ENCODE data around the gene BCL3.

Gene BCL3

DNA sequence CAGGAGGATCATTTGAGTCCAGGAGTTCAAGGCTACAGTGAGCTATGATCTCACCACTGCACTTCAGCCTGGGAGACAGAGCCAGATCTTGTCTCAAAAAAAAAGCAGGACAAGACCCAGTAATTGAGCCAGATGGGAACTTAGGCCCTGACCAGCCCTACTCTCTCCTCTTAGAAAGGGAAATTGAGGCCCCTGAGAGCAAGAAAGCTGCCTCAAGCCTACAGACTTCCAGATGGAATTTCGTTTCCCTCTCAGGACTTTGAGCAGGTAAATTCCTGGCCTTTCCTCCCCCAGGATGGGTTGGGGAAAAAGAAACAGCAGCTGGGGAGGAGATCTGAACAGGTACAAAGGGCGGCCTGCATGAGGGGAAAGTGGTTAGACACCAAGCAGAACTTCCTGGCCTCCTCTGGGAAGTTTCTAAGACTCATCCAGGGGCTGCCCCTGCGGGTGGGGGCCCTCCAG, 3.6 kb upstream of the BCL3 start:
- no peak for DNase-seq

DNA sequence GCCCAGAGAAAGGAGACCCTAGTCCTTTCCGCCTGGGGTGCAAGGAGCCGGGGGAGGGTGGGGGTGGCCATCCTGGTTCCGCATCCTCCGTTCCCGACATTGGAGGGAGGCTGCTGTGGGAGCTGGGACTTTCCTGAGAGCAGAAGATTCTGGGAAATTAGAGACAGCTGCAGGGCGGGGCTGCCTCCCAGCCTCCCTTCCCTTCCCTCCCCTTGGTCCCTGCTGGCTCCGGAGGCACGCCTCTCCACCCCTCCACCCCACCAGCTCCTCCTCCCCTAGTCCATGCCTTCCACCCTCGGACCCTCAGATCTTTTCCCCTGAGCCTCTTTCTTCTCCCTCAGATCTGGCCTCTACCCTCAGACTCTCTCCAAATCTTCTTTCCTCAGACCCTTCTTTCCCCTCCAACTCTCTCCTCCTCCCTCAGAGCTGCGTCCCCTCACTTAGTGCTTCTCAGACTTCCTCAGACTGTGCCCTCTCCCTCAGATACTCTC, 3.1 kb upstream of the BCL3 start:
- DNase-seq = no peak

DNA sequence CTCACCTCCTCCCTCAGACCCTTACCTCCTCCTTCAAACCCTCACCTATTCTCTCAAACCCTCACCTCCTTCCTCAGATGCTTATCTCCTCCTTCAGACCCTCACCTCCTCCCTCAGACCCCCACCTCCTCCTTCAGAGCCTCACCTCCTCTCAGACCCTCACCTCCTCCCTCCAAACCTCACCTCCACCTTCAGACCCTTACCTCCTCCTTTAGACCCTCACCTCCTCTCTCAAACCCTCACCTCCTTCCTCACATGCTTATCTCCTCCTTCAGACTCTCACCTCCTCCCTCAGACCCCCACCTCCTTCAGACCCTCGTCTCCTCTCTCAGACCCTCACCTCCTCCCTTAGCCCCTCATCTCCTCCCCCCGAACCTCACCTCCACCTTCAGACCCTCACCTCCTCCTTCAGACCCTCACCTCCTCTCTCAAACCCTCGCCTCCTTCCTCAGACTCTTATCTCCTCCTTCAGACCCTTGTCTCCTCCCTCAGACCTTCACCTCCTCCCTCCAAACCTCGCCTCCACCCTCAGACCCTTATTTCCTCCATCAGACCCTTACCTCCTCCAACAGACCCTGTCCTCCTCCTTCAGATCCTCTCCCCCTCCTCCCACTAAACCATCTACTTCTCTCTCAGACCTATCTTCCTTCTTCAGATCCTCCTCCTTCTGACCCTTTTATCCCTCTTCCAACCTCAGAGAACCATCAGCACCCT, 2.5 kb upstream of the BCL3 start:
- DNase-seq = no peak

DNA sequence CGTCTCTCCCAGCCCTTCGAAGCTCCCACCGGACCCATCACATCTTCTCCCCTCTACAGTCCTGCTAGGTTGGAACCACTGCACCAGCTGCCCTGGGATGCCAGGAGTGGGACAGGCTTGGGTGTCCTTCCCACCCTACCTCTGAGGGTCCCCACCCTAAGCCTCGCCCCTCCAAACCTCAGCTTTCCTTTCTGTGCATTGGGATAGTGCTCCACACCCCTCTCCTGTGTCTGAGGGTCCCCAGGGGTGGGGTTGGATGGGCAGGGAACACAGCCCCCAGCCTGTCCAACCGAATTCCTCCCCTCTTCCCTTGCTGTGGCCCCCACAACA, 1.9 kb upstream of the BCL3 start:
- DNase-seq = no peak

DNA sequence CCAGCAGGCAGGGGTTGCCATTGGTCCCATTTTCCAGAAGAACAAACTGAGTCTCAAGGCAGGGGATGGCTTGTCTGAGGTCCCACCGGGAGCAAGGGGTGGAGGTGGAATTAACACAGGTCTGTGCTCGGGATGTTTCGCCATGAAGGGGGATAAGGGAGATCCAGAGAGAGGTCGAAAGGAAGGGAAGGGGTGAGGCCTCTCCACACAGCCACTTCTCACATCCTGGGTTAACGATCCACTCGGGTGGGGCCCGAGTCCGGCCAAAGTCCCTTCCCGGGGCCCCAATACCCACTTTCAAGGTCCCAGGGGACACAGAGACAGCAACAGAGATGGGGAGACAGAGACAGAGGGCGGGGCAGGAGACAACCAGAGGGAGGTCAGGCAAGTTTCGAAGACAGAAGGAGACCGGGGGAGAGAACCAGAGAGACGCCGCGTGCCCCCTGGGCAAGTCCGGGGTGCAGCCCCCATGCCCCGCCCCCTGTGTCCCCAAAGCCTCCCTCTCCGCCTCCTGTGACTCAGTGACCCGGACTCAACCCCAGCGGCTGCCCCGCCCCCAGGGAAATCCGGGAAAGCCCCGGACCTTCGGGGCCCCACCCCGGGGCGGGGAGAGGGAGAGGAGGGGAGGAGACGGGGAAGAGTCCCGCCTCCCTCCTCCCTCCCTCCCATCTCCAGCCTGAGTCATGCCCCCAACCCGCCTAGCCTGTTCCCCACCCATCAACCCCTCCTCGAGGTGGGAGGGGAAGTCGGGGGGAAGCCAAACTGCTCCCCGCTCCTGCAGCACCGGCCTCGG, 1.4 kb upstream of the BCL3 start:
- peak; percentile 95 to 96 for DNase-seq

DNA sequence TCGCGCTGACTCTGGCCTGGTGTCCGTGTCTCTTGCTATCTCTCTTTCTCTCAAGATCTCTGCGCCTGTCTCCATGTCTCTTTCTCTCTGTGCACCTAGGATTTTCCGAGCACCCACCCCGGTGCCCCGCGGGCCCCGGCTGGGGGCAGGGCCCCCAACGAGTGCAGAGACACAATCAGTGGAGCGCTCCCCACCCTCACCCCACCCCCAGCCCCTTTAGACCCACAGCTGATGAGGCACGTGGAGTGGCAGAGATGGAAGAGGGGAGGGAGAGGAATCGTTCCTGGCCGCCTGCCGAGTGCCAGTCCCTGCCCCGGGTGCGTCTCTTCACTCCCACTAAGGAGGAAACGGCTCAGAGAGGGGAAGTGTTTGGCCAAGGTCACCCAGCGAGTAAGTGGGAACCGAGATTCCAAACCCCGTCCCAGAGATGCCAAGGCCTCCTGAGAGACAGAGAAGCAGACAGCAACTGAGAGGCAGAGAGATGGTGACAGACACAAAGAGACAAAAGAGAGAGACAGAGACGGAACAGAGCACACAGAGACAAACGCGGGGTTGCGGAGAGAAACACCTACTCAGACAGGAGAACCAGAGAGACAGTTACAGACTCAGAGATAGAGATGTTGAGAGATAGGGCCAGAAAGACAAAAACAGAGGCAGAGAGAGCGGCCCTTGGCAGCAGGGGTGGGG, 626 bp upstream of the BCL3 start:
- DNase-seq = peak in 1 of 2 experiments; percentile 24

- no peak for DNase-seq
Measured at GRCh38 chr19:44749292-44749691, 784 bp downstream of the BCL3 start.

- no peak for DNase-seq
Measured at GRCh38 chr19:44749994-44750393, 1.5 kb downstream of the BCL3 start.

GRCh38 chr19:44752123-44752815, 3.8 kb downstream of the BCL3 start:
- no peak for DNase-seq

GRCh38 chr19:44752816-44753625, 4.5 kb downstream of the BCL3 start:
- DNase-seq = peak; percentile 85 to 94

DNA sequence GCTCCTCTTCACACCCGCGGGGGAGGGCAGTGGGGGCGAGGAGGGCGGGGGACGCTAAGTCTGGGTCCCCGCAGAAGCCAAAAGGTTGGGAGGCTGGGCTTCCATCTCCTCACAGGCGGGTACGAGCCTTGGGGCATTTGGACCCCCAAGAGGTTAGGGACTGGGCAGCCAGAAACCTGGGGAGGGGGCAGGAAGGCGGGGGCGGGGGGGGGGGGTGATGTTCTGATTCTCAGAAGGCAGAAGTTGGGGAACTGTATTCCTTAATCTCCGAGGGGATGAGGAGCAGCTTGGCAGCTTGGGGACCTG, 5.1 kb downstream of the BCL3 start:
- no peak for DNase-seq

DNA sequence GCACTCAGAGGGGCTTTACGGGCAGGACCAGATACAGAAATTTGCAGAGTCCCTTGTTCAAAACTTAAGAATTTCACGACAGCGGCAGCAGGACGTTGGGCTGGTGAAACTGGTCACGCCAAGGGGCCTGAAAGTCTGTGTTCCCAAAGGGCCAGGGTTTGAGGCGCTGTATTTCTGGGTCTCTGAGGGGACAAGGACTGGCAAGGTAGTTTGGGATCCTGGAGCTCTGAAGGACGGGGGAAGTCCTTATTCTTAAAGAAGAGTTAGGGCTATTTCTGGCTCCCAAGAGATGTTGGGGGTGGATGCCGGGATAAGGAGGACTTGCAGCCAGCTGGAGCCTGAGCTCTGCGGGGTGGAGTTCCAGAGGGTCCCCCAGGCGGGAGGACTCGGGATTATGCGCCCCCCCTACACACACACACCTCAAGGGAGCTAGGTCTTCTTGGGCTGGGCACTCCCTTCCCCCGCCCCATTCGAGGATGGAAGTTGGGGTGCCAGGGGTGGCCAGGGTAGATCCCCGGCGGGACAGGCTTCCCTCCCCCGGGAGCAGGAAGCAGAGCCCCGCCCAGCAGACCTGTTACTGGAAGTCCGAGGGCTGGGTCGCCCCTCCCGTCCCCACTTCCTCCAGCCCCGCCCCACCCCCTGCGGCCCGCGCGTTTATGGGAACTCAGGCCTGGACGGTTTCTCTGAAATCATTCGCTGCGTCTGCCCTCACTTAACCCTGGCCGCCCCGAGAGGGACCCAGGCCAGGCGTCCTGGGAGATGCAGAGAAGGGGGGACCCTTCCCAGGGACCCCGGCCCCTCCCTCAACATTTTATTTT, 5.6 kb downstream of the BCL3 start:
- peak; percentile 74 to 76 for DNase-seq

DNA sequence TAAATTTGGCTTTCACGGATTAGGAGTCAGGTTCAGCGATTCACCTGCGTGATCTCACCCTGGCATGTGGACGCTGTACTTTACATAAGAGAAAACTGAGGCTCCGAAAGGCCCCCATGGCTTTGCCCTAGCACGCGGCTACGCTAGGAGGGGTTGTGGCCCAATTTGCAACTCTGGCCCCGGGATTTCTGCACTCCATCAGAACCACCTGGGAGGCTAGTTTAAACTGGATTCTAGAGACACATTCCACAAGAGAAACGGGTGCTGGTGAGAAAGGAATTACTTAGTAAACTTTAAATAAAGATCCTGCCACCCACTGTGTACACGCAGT, 6.2 kb downstream of the BCL3 start:
- DNase-seq = no peak

DNA sequence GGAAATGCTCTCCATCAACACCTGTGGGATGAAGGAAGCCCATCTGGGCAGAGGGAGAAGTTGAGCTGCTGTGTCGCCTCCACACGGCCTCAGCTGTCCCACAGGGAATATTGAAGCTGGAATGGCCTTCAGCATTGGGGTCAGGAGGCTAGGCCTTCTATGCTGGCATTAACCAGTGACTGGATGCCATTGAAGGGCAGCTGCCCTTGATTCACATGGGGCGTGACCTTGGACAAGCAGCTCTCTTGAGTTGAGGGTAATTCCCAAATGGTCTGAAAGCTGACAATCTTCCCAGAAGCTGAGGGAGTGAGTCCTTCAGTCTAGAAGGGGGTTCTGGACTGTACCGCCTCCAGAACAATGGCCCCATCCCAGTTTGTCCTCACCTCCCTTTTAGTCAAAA, 6.7 kb downstream of the BCL3 start:
- no peak for DNase-seq

DNA sequence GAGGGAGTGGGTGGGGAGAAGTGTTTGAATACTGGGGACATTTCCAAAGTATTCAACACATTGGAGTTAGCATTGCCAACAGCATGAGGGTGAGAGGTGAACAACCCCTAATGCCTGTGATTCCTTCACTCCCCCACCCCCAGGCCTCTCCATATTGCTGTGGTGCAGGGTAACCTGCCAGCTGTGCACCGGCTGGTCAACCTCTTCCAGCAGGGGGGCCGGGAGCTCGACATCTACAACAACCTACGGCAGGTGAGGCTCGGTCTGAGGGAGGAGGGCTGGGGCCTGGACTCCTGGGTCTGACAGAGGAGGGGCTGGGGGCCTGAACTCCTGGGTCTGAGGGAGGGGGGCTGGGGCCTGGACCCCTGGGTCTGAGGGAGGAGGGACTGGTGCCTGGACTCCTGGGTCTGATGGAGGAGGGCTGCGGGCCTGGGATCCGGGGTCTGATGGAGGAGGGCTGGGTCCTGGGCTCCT, 7.6 kb downstream of the BCL3 start:
- DNase-seq = no peak

GRCh38 chr19:44757057-44757734, 8.7 kb downstream of the BCL3 start:
- no peak for DNase-seq

GRCh38 chr19:44757735-44758505, 9.4 kb downstream of the BCL3 start:
- DNase-seq = no peak

- no peak for DNase-seq
Measured at GRCh38 chr19:44758596-44758995, 10.1 kb downstream of the BCL3 start.

- no peak for DNase-seq
Measured at GRCh38 chr19:44759083-44759804, 10.7 kb downstream of the BCL3 start.

All from stimulated activated CD4-positive, alpha-beta T cell treated with anti-CD3 and anti-CD28 coated beads, Interleukin-4, amount 100 ng/mL, for 4 hours (primary cell).